ENCODE data around the gene REC8. TPM values are rescaled to one million over a fixed set of nuclear protein-coding genes. Genes with fewer than 3 reads are reported as not detected.

REC8 gene
- total and polyA plus RNA-seq, 2 of the 13 experiments (the other 11 are each of a cell fraction or from before 2014, with no cell fraction given) = 3.4 to 14.7 TPM

DNA sequence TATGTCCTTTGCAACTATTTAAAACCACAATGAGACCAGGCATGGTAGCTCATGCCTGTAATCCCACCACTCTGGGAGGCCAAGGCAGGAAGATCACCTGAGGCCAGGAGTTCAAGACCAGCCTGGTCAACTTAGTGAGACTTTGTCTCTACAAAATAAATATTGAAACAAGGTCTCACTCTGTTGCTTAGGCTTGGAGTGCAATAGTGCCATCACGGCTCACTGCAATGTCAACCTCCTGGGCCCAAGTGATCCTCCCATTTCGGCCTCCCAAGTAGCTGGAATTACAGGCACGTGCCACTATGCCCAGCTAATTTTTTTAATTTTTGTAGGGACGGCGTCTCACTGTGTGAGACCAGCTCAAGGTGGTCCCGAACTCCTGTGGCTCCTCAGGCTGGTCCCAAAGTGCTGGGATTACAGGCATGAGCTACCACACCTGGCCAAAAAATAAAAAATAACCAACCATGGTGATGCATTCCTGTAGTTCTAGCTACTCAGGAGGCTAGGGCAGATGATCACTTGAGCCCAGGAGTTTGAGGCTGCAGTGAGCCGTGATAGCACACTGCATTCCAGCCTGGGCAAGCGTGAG, 42.4 kb upstream of the REC8 start (continued):
- TF ChIP-seq RFX3 (CRISPR knock-in tag; IDR thresholded peaks at IDR 0.05) (no peak), SP4 (CRISPR knock-in tag; IDR thresholded peaks at IDR 0.05) (peak; percentile 61), ZMYM2 (CRISPR knock-in tag; IDR thresholded peaks at IDR 0.05) (peak; percentile 91), RBAK (CRISPR knock-in tag; IDR thresholded peaks at IDR 0.05) (no peak), ZMYM4 (CRISPR knock-in tag; IDR thresholded peaks at IDR 0.05) (peak; percentile 21; the same call in 1 of the 2 replicates), LCORL (IDR thresholded peaks at IDR 0.05) (no peak), LCORL (CRISPR knock-in tag; IDR thresholded peaks at IDR 0.05) (0 out of 2 replicates have a peak, but pooled peaks have one; percentile 17), SALL1 (CRISPR knock-in tag; IDR thresholded peaks at IDR 0.05) (peak; percentile 42; the same call in 1 of the 2 replicates), KDM5B (CRISPR knock-in tag; IDR thresholded peaks at IDR 0.05; ENCODE audit: borderline replicate concordance) (peak; percentile 1; the same call in 1 of the 2 replicates), ZNF367 (CRISPR knock-in tag; IDR thresholded peaks at IDR 0.05; ENCODE audit: borderline replicate concordance) (no peak), MEF2D (CRISPR knock-in tag; IDR thresholded peaks at IDR 0.05) (0 out of 2 replicates have a peak, but pooled peaks have one; percentile 14), MXI1 (IDR thresholded peaks at IDR 0.05; ENCODE audit: borderline replicate concordance, low read depth, low read length) (no peak), ZMYM3 (CRISPR knock-in tag; IDR thresholded peaks at IDR 0.05) (peak; percentile 87)
- TF ChIP-seq, protein P1, sequence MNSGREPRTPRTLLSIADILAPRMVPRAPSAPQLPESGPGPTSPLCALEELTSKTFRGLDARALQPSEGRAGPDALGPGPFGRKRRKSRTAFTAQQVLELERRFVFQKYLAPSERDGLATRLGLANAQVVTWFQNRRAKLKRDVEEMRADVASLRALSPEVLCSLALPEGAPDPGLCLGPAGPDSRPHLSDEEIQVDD (CRISPR knock-in tag; IDR thresholded peaks at IDR 0.05; ENCODE audit: borderline replicate concordance) = 0 out of 2 replicates have a peak, but pooled peaks have one; percentile 52

DNA sequence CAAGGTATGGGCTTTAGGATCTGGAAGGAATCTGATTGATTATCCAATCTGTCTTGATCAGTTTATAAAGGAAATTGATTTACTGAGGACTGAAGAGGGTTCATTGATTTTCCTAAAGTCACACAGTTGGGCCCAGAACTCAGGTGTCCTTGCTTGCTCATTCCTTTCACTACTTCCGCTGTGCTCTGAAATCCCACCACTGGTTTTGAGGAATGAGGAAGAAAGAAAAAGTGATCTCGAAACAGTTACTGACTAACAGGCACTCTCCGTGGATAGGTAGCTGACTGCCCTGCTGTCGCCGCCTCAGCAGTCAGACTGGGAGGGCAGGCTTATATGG, 41.5 kb upstream of the REC8 start, which contains the start of gene FITM1:
Gene FITM1 (plus strand): TSS at position 280 of the 337 bp plus-strand sequence. CDS start 905 bp downstream, outside the sequence.
- POLR2A ChIA-PET = interaction anchor here (0.7 to 22.7 kb wide), 7 partner anchors 10 to 58 kb away, joined by 3 to 977 read pairs (median 5); partner anchors contain the start of genes DCAF11, EMC9, IPO4 and IRF9
- WGBS (ENCODE audit: low lambda C conversion rate) = 97% methylated on average over 5 of the region's 5 CpGs
- CTCF ChIA-PET (ENCODE audit: low intra/inter-chr PET ratio, low total read pairs) = no interaction called here
- TF ChIP-seq, protein P2, sequence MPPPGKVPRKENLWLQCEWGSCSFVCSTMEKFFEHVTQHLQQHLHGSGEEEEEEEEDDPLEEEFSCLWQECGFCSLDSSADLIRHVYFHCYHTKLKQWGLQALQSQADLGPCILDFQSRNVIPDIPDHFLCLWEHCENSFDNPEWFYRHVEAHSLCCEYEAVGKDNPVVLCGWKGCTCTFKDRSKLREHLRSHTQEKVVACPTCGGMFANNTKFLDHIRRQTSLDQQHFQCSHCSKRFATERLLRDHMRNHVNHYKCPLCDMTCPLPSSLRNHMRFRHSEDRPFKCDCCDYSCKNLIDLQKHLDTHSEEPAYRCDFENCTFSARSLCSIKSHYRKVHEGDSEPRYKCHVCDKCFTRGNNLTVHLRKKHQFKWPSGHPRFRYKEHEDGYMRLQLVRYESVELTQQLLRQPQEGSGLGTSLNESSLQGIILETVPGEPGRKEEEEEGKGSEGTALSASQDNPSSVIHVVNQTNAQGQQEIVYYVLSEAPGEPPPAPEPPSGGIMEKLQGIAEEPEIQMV (CRISPR knock-in tag; IDR thresholded peaks at IDR 0.05; ENCODE audit: low read depth) = 0 out of 2 replicates have a peak, but pooled peaks have one; percentile 9
- TF ChIP-seq, protein P3, sequence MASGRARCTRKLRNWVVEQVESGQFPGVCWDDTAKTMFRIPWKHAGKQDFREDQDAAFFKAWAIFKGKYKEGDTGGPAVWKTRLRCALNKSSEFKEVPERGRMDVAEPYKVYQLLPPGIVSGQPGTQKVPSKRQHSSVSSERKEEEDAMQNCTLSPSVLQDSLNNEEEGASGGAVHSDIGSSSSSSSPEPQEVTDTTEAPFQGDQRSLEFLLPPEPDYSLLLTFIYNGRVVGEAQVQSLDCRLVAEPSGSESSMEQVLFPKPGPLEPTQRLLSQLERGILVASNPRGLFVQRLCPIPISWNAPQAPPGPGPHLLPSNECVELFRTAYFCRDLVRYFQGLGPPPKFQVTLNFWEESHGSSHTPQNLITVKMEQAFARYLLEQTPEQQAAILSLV (CRISPR knock-in tag; IDR thresholded peaks at IDR 0.05; ENCODE audit: borderline replicate concordance) = 0 out of 2 replicates have a peak, but pooled peaks have one; percentile 3
- TF ChIP-seq ZBTB42 (CRISPR knock-in tag; IDR thresholded peaks at IDR 0.05) (no peak), ARNTL (CRISPR knock-in tag; IDR thresholded peaks at IDR 0.05) (no peak), TAF1 (CRISPR knock-in tag; IDR thresholded peaks at IDR 0.05) (no peak), ZNF577 (CRISPR knock-in tag; IDR thresholded peaks at IDR 0.05; ENCODE audit: borderline replicate concordance, low read depth) (no peak), ZNF496 (CRISPR knock-in tag; IDR thresholded peaks at IDR 0.05; ENCODE audit: insufficient replicate concordance) (no peak), TRIM24 (CRISPR knock-in tag; IDR thresholded peaks at IDR 0.05) (peak; percentile 57; the same call in 1 of the 2 replicates), BCL6 (CRISPR knock-in tag; IDR thresholded peaks at IDR 0.05) (no peak)

More for the DNA sequence above, 41.5 kb upstream of the REC8 start, which contains the start of gene FITM1:
- H3K9ac ChIP-seq (ENCODE audit: insufficient read depth, low read depth, low read length) = peak within 1 kb of the TSS; percentile 11
- H3K79me2 ChIP-seq (ENCODE audit: insufficient read depth, low read length) = no peaks in the 10 kb centered on the region
- no peaks in the 10 kb centered on the region for H3K27me3 ChIP-seq (ENCODE audit: control insufficient read depth in 1 of 2, insufficient read depth in 2 of 2, low read length in 2 of 2)
- no peaks in the 10 kb centered on the region for H3K36me3 ChIP-seq (replicated peaks in 1 of 2; ENCODE audit: control insufficient read depth in 1 of 2, insufficient read depth in 2 of 2, low read length in 2 of 2)
- H3K4me1 ChIP-seq (ENCODE audit: insufficient read depth, low read length) = peaks cover 49% of the 10 kb centered on the region
- DNase-seq (ENCODE audit: low spot score) (no peak), ATAC-seq (peak; percentile 2), FAIRE-seq (no peak)
- no peak within 1 kb of the TSS for H2AFZ ChIP-seq (ENCODE audit: low read length)
- H3K4me3 ChIP-seq (replicated peaks in 1 of 3; ENCODE audit: insufficient read depth in 1 of 3, low read depth in 2 of 3, low read length in 3 of 3) = peak within 1 kb of the TSS in 1 of 3 experiments; percentile 2; a peak in 1 of 6 replicates
- no peaks in the 10 kb centered on the region for H4K20me1 ChIP-seq (ENCODE audit: insufficient read depth, low read length)
- BruUV-seq (replicated peaks) = no TSS peak
- H3K27ac ChIP-seq (ENCODE audit: extremely low read length, insufficient read depth, low read length) = peak within 1 kb of the TSS; percentile 48
- in situ Hi-C loops (cut with HindIII; ENCODE audit: extremely low pct_ligation_motif_present, low pct_unique_long_range_greater_than_20kb) (loop anchor here (25.0 kb wide), 1 partner anchor 818 kb away; the partner anchor contains the start of genes BCL2L2, PABPN1 and PPP1R3E), intact Hi-C loops (cut with micrococcal nuclease; ENCODE audit: unreplicated experiment) (no loop called here)
- no peaks in the 10 kb centered on the region for H3K9me3 ChIP-seq (ENCODE audit: low read length)
- H3K4me2 ChIP-seq (ENCODE audit: low read depth, low read length) = peak within 1 kb of the TSS; percentile 12

Data from HepG2 (cell line).